Hepatocyte (in vitro differentiated cells): ENCODE measurements around the gene PIGC.

Experiments
- EZH2phosphoT487 ChIP-seq: fragments of 200-600 bp; sonication (generic); IDR thresholded peaks from one replicate; pipeline ENCODE4 v1.6.1; 2018; ENCODE audit warnings: antibody characterized with exemption, mild to moderate bottlenecking, low read depth, moderate library complexity; ENCODE audit not compliant: unreplicated experiment, severe bottlenecking
- TF ChIP-seq, protein P1 (sequence below): fragments of 200-600 bp; sonication (generic); IDR thresholded peaks from 2 replicates; pipeline ENCODE4 v1.5.1; 2016; ENCODE audit warnings: antibody characterized with exemption, mild to moderate bottlenecking; ENCODE audit not compliant: poor library complexity

DNA sequence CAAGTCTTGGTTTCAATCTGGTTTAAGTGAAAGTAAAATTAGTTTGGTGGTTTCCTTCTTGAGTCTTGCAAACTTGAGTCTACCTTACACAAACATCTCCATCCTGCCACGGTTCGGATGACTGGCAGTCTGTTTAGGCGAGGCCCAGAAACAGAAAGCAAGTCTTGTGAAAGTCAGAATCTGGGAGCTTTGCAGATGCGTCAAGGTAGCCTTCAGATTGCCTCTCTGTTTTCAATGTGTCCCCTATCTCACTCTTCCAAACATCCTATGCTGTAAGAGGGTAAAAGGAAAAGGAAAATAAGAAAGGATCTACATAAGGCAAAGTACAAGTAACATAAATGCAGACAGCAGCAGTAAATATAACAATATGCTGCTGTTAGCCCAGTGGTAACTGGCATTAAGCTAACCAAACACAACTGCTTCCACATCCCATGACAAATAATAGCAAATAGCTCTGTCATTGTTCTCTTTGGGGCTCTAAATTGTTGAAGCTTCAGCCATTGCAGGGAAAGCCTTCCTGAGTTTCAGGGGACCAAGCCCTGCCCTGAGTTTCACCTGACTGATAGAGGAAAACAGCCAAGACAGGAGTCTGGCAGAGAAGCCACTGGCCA, 49.6 kb downstream of the PIGC start:
- TF ChIP-seq EZH2phosphoT487 = no peak
- TF ChIP-seq, protein P1, sequence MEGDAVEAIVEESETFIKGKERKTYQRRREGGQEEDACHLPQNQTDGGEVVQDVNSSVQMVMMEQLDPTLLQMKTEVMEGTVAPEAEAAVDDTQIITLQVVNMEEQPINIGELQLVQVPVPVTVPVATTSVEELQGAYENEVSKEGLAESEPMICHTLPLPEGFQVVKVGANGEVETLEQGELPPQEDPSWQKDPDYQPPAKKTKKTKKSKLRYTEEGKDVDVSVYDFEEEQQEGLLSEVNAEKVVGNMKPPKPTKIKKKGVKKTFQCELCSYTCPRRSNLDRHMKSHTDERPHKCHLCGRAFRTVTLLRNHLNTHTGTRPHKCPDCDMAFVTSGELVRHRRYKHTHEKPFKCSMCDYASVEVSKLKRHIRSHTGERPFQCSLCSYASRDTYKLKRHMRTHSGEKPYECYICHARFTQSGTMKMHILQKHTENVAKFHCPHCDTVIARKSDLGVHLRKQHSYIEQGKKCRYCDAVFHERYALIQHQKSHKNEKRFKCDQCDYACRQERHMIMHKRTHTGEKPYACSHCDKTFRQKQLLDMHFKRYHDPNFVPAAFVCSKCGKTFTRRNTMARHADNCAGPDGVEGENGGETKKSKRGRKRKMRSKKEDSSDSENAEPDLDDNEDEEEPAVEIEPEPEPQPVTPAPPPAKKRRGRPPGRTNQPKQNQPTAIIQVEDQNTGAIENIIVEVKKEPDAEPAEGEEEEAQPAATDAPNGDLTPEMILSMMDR = no peak
